Activated CD4-positive, alpha-beta T cell treated with anti-CD3 and anti-CD28 coated beads, Interleukin-2, amount 10 ng/mL, durations not matched to agents 7 days and 5 days (primary cell): Measurements from ENCODE around the gene ERFL. TPM values are rescaled to one million over a fixed set of nuclear protein-coding genes. Genes with fewer than 3 reads are reported as not detected.

Experiments used
- CTCF ChIA-PET: fragments of 350-600 bp; sonication (Branson Sonifier 250); formaldehyde crosslinking; loops from one replicate; lab custom pipeline; 2021; ENCODE audit warnings: antibody characterized with exemption; lab: Charles Lee
- POLR2A ChIA-PET: fragments of 350-600 bp; sonication (Branson Sonifier 250); formaldehyde crosslinking; loops from one replicate; lab custom pipeline; 2021; ENCODE audit warnings: antibody characterized with exemption; lab: Charles Lee
- DNase-seq: peaks from one replicate; pipeline ENCODE4 v3.0.0-alpha.2; 2020
- H3K27ac Mint-ChIP-seq: one replicate; pipeline ENCODE4 v1.8.0; 2021; ENCODE audit warnings: mild to moderate bottlenecking, moderate library complexity, mixed read lengths
- H3K27me3 Mint-ChIP-seq: one replicate; pipeline ENCODE4 v1.8.0; 2021; ENCODE audit warnings: mixed read lengths
- H3K36me3 Mint-ChIP-seq: one replicate; pipeline ENCODE4 v1.8.0; 2021; ENCODE audit warnings: low read depth, mixed read lengths
- H3K4me1 Mint-ChIP-seq: one replicate; pipeline ENCODE4 v1.8.0; 2021; ENCODE audit warnings: mixed read lengths
- H3K4me3 Mint-ChIP-seq: one replicate; pipeline ENCODE4 v1.8.0; 2021; ENCODE audit warnings: mild to moderate bottlenecking, moderate library complexity, mixed read lengths
- H3K9me3 Mint-ChIP-seq: one replicate; pipeline ENCODE4 v1.8.0; 2021; ENCODE audit warnings: mixed read lengths
- total RNA-seq, 2 experiments: library from RNA; stranded (reverse); gene quantifications; one replicate each; pipeline ENCODE4 v1.2.3, GENCODE V29; 2021

Gene ERFL
- total RNA-seq, 2 experiments from 2014 or later = 1.5 to 1.6 TPM

GRCh38 chr19:41913538-41914423 lies 14.5 kb downstream of the ERFL start:
- CTCF ChIA-PET = no interaction called here
- POLR2A ChIA-PET = no interaction called here
- Mint-ChIP-seq H3K36me3 (peaks cover 9% of the 10 kb centered on the region), H3K27me3 (peaks cover 34% of the 10 kb centered on the region), H3K4me3 (no peak overlapping the region), H3K9me3 (no peaks in the 10 kb centered on the region), H3K4me1 (peaks cover 16% of the 10 kb centered on the region), H3K27ac (no peak overlapping the region)
- DNase-seq = no peak

- H3K36me3 Mint-ChIP-seq = peaks cover 9% of the 10 kb centered on the region
- no peak overlapping the region for H3K4me3 Mint-ChIP-seq
- H3K27me3 Mint-ChIP-seq = peaks cover 34% of the 10 kb centered on the region
- peaks cover 16% of the 10 kb centered on the region for H3K4me1 Mint-ChIP-seq
- DNase-seq = no peak
- no peaks in the 10 kb centered on the region for H3K9me3 Mint-ChIP-seq
- ChIA-PET POLR2A (no interaction called here), CTCF (no interaction called here)
- H3K27ac Mint-ChIP-seq = no peak overlapping the region
Measured at GRCh38 chr19:41912899-41913537, 15.2 kb downstream of the ERFL start.

- H3K4me3 Mint-ChIP-seq = no peak overlapping the region
- H3K27me3 Mint-ChIP-seq = peaks cover 34% of the 10 kb centered on the region
- H3K27ac Mint-ChIP-seq = peak overlapping the region; percentile 3
- peaks cover 12% of the 10 kb centered on the region for H3K36me3 Mint-ChIP-seq
- POLR2A ChIA-PET = interaction anchor here (0.8 to 0.9 kb wide), 2 partner anchors 16 to 371 kb away, joined by 4 to 5 read pairs; partner anchors contain the start of gene ERFL
- CTCF ChIA-PET = interaction anchor here (1.1 to 2.0 kb wide), 2 partner anchors 9 to 26 kb away, joined by 3 to 5 read pairs; no protein-coding TSS in a partner anchor
- H3K4me1 Mint-ChIP-seq = peaks cover 18% of the 10 kb centered on the region
- DNase-seq = no peak
- H3K9me3 Mint-ChIP-seq = no peaks in the 10 kb centered on the region
Measured at GRCh38 chr19:41911889-41912731, 16.1 kb downstream of the ERFL start.

- Mint-ChIP-seq H3K27me3 (peaks cover 34% of the 10 kb centered on the region), H3K36me3 (peaks cover 18% of the 10 kb centered on the region), H3K4me1 (peaks cover 22% of the 10 kb centered on the region), H3K27ac (peak overlapping the region; percentile 3), H3K9me3 (no peaks in the 10 kb centered on the region), H3K4me3 (no peak overlapping the region)
- DNase-seq = peak; percentile 29
- ChIA-PET CTCF (interaction anchor here (1.1 to 2.0 kb wide), 2 partner anchors 8 to 25 kb away, joined by 3 to 5 read pairs; no protein-coding TSS in a partner anchor), POLR2A (interaction anchor here (0.6 to 0.9 kb wide), 2 partner anchors 372 to 1649 kb away, joined by 5 to 6 read pairs; no protein-coding TSS in a partner anchor)
Measured at GRCh38 chr19:41910992-41911888, 17.0 kb downstream of the ERFL start.

GRCh38 chr19:41910240-41910991 lies 17.8 kb downstream of the ERFL start:
- H3K4me3 Mint-ChIP-seq = no peak overlapping the region
- H3K27me3 Mint-ChIP-seq = peaks cover 34% of the 10 kb centered on the region
- ChIA-PET CTCF (interaction anchor here (0.6 to 2.0 kb wide), 2 partner anchors 24 to 1426 kb away, joined by 3 to 5 read pairs; no protein-coding TSS in a partner anchor), POLR2A (no interaction called here)
- H3K36me3 Mint-ChIP-seq = peaks cover 25% of the 10 kb centered on the region
- peaks cover 27% of the 10 kb centered on the region for H3K4me1 Mint-ChIP-seq
- no peaks in the 10 kb centered on the region for H3K9me3 Mint-ChIP-seq
- no peak for DNase-seq
- peak overlapping the region; percentile 7 for H3K27ac Mint-ChIP-seq

GRCh38 chr19:41909706-41910105 lies 18.5 kb downstream of the ERFL start:
- no peaks in the 10 kb centered on the region for H3K9me3 Mint-ChIP-seq
- H3K27me3 Mint-ChIP-seq = peaks cover 33% of the 10 kb centered on the region
- ChIA-PET POLR2A (no interaction called here), CTCF (interaction anchor here (0.6 kb wide), 1 partner anchor 1425 kb away, joined by 3 read pairs; no protein-coding TSS in a partner anchor)
- H3K4me1 Mint-ChIP-seq = peaks cover 29% of the 10 kb centered on the region
- no peak overlapping the region for H3K27ac Mint-ChIP-seq
- no peak overlapping the region for H3K4me3 Mint-ChIP-seq
- H3K36me3 Mint-ChIP-seq = peaks cover 32% of the 10 kb centered on the region
- DNase-seq = no peak

GRCh38 chr19:41908724-41909464 lies 19.4 kb downstream of the ERFL start:
- Mint-ChIP-seq H3K36me3 (peaks cover 39% of the 10 kb centered on the region), H3K9me3 (no peaks in the 10 kb centered on the region), H3K4me1 (peaks cover 32% of the 10 kb centered on the region), H3K27me3 (peaks cover 27% of the 10 kb centered on the region), H3K4me3 (no peak overlapping the region), H3K27ac (no peak overlapping the region)
- no peak for DNase-seq
- POLR2A ChIA-PET = no interaction called here
- CTCF ChIA-PET = no interaction called here

GRCh38 chr19:41907994-41908615 lies 20.1 kb downstream of the ERFL start:
- H3K4me3 Mint-ChIP-seq = no peak overlapping the region
- peaks cover 21% of the 10 kb centered on the region for H3K27me3 Mint-ChIP-seq
- no peaks in the 10 kb centered on the region for H3K9me3 Mint-ChIP-seq

GRCh38 chr19:41906916-41907680 lies 21.2 kb downstream of the ERFL start:
- POLR2A ChIA-PET = no interaction called here
- Mint-ChIP-seq H3K9me3 (no peaks in the 10 kb centered on the region), H3K27me3 (peaks cover 14% of the 10 kb centered on the region), H3K27ac (no peak overlapping the region), H3K4me3 (no peak overlapping the region), H3K4me1 (peaks cover 30% of the 10 kb centered on the region), H3K36me3 (peaks cover 54% of the 10 kb centered on the region)
- DNase-seq = no peak
- CTCF ChIA-PET = no interaction called here

More at GRCh38 chr19:41907994-41908615, 20.1 kb downstream of the ERFL start:
- no peak for DNase-seq
- H3K36me3 Mint-ChIP-seq = peaks cover 45% of the 10 kb centered on the region
- ChIA-PET CTCF (no interaction called here), POLR2A (no interaction called here)
- no peak overlapping the region for H3K27ac Mint-ChIP-seq
- H3K4me1 Mint-ChIP-seq = peaks cover 34% of the 10 kb centered on the region

GRCh38 chr19:41906271-41906670 lies 22.0 kb downstream of the ERFL start:
- no peak for DNase-seq
- ChIA-PET CTCF (interaction anchor here (0.6 kb wide), 1 partner anchor 679 kb away, joined by 3 read pairs; no protein-coding TSS in a partner anchor), POLR2A (no interaction called here)
- Mint-ChIP-seq H3K27me3 (peaks cover 8% of the 10 kb centered on the region), H3K36me3 (peaks cover 59% of the 10 kb centered on the region), H3K4me3 (no peak overlapping the region), H3K9me3 (no peaks in the 10 kb centered on the region), H3K27ac (no peak overlapping the region), H3K4me1 (peaks cover 26% of the 10 kb centered on the region)
